ENCODE data around the gene MRTFA. TPM values are rescaled to one million over a fixed set of nuclear protein-coding genes. Genes with fewer than 3 reads are reported as not detected.

MRTFA gene
- total and polyA plus RNA-seq, 4 donors = 7.5 to 22.0 (median 9.6) TPM

DNA sequence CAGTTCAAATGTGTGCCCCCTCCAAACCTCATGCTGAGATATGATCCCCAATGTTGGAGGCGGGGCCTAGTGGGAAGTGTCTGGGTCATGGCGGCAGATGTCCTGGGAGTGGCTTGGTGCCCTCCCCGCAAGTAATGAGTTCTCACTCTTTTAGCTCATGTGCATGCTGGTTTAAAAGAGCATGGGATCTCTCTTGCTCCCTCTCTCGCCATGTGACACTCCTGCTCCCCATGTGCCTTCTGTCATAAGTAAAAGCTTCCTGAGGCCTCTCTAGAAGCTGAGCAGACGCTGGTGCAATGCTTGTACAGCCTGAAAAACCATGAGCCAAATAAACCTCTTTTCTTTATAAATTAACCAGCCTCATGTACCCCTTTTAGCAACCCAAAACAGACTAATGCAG, 167.3 kb downstream of the MRTFA start:
- no peak overlapping the region for H3K9ac ChIP-seq (ENCODE audit: low read depth in 1 of 2, low read length in 2 of 2)
- no peak overlapping the region for H3K4me3 ChIP-seq (ENCODE audit: low read depth in 1 of 3, low read length in 3 of 3)
- no peaks in the 10 kb centered on the region for H3K36me3 ChIP-seq (ENCODE audit: control insufficient read depth in 4 of 4, insufficient read depth in 3 of 4, low read depth in 1 of 4, low read length in 3 of 4)
- TF ChIP-seq HNF4A (conservative IDR thresholded peaks at IDR 0.05) (no peak), HNF4G (IDR thresholded peaks at IDR 0.05) (no peak), GABPA (IDR thresholded peaks at IDR 0.05 in 1 of 2, conservative IDR thresholded peaks at IDR 0.05 in 1 of 2) (no peak), YY1 (IDR thresholded peaks at IDR 0.05) (no peak), NR2F2 (IDR thresholded peaks at IDR 0.05) (no peak), SP1 (IDR thresholded peaks at IDR 0.05) (no peak), EGR1 (IDR thresholded peaks at IDR 0.05; ENCODE audit: low read depth in 2 of 2) (no peak), RAD21 (IDR thresholded peaks at IDR 0.05) (no peak), TAF1 (conservative IDR thresholded peaks at IDR 0.05) (no peak), FOXA1 (IDR thresholded peaks at IDR 0.05) (no peak), JUND (IDR thresholded peaks at IDR 0.05) (no peak), FOXA2 (IDR thresholded peaks at IDR 0.05) (no peak), RXRA (IDR thresholded peaks at IDR 0.05) (no peak)
- TF ChIP-seq, protein P1, sequence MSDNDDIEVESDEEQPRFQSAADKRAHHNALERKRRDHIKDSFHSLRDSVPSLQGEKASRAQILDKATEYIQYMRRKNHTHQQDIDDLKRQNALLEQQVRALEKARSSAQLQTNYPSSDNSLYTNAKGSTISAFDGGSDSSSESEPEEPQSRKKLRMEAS (IDR thresholded peaks at IDR 0.05) = no peak
- TF ChIP-seq, protein P2, sequence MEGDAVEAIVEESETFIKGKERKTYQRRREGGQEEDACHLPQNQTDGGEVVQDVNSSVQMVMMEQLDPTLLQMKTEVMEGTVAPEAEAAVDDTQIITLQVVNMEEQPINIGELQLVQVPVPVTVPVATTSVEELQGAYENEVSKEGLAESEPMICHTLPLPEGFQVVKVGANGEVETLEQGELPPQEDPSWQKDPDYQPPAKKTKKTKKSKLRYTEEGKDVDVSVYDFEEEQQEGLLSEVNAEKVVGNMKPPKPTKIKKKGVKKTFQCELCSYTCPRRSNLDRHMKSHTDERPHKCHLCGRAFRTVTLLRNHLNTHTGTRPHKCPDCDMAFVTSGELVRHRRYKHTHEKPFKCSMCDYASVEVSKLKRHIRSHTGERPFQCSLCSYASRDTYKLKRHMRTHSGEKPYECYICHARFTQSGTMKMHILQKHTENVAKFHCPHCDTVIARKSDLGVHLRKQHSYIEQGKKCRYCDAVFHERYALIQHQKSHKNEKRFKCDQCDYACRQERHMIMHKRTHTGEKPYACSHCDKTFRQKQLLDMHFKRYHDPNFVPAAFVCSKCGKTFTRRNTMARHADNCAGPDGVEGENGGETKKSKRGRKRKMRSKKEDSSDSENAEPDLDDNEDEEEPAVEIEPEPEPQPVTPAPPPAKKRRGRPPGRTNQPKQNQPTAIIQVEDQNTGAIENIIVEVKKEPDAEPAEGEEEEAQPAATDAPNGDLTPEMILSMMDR (IDR thresholded peaks at IDR 0.05; ENCODE audit: low read depth, low read length, missing input control) = no peak
- TF ChIP-seq, protein P3, sequence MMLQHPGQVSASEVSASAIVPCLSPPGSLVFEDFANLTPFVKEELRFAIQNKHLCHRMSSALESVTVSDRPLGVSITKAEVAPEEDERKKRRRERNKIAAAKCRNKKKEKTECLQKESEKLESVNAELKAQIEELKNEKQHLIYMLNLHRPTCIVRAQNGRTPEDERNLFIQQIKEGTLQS (IDR thresholded peaks at IDR 0.05) = no peak
- TF ChIP-seq, protein P4, sequence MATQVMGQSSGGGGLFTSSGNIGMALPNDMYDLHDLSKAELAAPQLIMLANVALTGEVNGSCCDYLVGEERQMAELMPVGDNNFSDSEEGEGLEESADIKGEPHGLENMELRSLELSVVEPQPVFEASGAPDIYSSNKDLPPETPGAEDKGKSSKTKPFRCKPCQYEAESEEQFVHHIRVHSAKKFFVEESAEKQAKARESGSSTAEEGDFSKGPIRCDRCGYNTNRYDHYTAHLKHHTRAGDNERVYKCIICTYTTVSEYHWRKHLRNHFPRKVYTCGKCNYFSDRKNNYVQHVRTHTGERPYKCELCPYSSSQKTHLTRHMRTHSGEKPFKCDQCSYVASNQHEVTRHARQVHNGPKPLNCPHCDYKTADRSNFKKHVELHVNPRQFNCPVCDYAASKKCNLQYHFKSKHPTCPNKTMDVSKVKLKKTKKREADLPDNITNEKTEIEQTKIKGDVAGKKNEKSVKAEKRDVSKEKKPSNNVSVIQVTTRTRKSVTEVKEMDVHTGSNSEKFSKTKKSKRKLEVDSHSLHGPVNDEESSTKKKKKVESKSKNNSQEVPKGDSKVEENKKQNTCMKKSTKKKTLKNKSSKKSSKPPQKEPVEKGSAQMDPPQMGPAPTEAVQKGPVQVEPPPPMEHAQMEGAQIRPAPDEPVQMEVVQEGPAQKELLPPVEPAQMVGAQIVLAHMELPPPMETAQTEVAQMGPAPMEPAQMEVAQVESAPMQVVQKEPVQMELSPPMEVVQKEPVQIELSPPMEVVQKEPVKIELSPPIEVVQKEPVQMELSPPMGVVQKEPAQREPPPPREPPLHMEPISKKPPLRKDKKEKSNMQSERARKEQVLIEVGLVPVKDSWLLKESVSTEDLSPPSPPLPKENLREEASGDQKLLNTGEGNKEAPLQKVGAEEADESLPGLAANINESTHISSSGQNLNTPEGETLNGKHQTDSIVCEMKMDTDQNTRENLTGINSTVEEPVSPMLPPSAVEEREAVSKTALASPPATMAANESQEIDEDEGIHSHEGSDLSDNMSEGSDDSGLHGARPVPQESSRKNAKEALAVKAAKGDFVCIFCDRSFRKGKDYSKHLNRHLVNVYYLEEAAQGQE (IDR thresholded peaks at IDR 0.05) = no peak
- TF ChIP-seq, protein P5, sequence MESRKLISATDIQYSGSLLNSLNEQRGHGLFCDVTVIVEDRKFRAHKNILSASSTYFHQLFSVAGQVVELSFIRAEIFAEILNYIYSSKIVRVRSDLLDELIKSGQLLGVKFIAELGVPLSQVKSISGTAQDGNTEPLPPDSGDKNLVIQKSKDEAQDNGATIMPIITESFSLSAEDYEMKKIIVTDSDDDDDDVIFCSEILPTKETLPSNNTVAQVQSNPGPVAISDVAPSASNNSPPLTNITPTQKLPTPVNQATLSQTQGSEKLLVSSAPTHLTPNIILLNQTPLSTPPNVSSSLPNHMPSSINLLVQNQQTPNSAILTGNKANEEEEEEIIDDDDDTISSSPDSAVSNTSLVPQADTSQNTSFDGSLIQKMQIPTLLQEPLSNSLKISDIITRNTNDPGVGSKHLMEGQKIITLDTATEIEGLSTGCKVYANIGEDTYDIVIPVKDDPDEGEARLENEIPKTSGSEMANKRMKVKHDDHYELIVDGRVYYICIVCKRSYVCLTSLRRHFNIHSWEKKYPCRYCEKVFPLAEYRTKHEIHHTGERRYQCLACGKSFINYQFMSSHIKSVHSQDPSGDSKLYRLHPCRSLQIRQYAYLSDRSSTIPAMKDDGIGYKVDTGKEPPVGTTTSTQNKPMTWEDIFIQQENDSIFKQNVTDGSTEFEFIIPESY (IDR thresholded peaks at IDR 0.05) = no peak
- no peaks in the 10 kb centered on the region for H3K9me3 ChIP-seq (ENCODE audit: control insufficient read depth in 4 of 4, low read length in 3 of 4)
- H3K4me1 ChIP-seq (ENCODE audit: control insufficient read depth in 4 of 4, insufficient read depth in 4 of 4, low read length in 3 of 4) = no peaks in the 10 kb centered on the region
- no peak for DNase-seq (ENCODE audit: low spot score)
- H3K27me3 ChIP-seq (ENCODE audit: control insufficient read depth in 4 of 4, insufficient read depth in 4 of 4, low read length in 3 of 4) = no peaks in the 10 kb centered on the region
- H3K27ac ChIP-seq (ENCODE audit: low read depth in 1 of 2, low read length in 2 of 2) = no peak overlapping the region
- 96% methylated on average over 5 of the region's 5 CpGs for WGBS
